PFSK-1 (cell line): ENCODE data around the gene TCEAL3.

Experiments used
- FOXP2 ChIP-seq: optimal IDR thresholded peaks from 2 replicates; pipeline ENCODE3; 2011; ENCODE audit warnings: borderline replicate concordance, control low read depth, inconsistent platforms; ENCODE audit not compliant: insufficient read depth; ENCODE audit errors: extremely low read length, extremely low read depth
- POLR2AphosphoS5 ChIP-seq: IDR thresholded peaks from 2 replicates; pipeline ENCODE4 v1.6.1; 2012; ENCODE audit warnings: low read depth, mild to moderate bottlenecking, control low read depth, low read length, moderate library complexity
- SIN3A ChIP-seq: IDR thresholded peaks from 2 replicates; pipeline ENCODE4 v1.6.1; 2012; ENCODE audit warnings: mild to moderate bottlenecking, low read length, moderate library complexity, borderline replicate concordance; ENCODE audit not compliant: insufficient read depth
- TAF1 ChIP-seq: IDR thresholded peaks from 2 replicates; pipeline ENCODE4 v1.6.1; 2012; ENCODE audit warnings: low read length, control low read depth, borderline replicate concordance; ENCODE audit not compliant: insufficient read depth
- TF ChIP-seq, protein P1 (sequence below), 2 experiments: IDR thresholded peaks; 2 replicates each; pipeline versions ENCODE4 v1.6.1 to v1.8.0; 2011 to 2012; ENCODE audit warnings: low read depth in 2 of 2, low read length in 2 of 2, control low read depth in 1 of 2, inconsistent platforms in 1 of 2, mild to moderate bottlenecking in 1 of 2, moderate library complexity in 1 of 2; ENCODE audit not compliant: insufficient read depth in 1 of 2

DNA sequence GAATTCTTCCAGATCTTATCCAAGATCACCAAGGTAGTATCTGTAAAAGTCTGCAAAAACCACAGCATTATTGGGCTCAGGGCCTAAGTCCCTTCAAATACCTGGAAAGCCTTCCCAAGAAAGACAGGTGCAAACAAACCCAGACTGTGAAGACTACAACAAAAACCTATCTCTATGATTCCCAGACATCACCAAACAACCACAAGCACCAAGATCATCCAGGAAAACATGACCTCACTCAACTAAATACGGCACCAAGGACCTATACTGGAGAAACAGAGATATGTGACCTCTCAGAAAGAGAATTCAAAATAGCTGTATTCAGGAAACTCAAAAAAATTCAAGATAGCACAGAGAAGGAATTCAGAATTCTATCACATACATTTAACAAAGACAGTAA, 36.4 kb downstream of the TCEAL3 start:
- TF ChIP-seq FOXP2, result no peak
- TF ChIP-seq, protein P1, sequence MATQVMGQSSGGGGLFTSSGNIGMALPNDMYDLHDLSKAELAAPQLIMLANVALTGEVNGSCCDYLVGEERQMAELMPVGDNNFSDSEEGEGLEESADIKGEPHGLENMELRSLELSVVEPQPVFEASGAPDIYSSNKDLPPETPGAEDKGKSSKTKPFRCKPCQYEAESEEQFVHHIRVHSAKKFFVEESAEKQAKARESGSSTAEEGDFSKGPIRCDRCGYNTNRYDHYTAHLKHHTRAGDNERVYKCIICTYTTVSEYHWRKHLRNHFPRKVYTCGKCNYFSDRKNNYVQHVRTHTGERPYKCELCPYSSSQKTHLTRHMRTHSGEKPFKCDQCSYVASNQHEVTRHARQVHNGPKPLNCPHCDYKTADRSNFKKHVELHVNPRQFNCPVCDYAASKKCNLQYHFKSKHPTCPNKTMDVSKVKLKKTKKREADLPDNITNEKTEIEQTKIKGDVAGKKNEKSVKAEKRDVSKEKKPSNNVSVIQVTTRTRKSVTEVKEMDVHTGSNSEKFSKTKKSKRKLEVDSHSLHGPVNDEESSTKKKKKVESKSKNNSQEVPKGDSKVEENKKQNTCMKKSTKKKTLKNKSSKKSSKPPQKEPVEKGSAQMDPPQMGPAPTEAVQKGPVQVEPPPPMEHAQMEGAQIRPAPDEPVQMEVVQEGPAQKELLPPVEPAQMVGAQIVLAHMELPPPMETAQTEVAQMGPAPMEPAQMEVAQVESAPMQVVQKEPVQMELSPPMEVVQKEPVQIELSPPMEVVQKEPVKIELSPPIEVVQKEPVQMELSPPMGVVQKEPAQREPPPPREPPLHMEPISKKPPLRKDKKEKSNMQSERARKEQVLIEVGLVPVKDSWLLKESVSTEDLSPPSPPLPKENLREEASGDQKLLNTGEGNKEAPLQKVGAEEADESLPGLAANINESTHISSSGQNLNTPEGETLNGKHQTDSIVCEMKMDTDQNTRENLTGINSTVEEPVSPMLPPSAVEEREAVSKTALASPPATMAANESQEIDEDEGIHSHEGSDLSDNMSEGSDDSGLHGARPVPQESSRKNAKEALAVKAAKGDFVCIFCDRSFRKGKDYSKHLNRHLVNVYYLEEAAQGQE (IDR thresholded peaks at IDR 0.05; ENCODE audit: insufficient read depth in 1 of 2, low read depth in 2 of 2, low read length in 2 of 2), result no peak
- TF ChIP-seq POLR2AphosphoS5, result no peak
- no peak for TF ChIP-seq TAF1
- TF ChIP-seq SIN3A, result no peak
